Measurements from ENCODE around the gene ITGA7.

DNA sequence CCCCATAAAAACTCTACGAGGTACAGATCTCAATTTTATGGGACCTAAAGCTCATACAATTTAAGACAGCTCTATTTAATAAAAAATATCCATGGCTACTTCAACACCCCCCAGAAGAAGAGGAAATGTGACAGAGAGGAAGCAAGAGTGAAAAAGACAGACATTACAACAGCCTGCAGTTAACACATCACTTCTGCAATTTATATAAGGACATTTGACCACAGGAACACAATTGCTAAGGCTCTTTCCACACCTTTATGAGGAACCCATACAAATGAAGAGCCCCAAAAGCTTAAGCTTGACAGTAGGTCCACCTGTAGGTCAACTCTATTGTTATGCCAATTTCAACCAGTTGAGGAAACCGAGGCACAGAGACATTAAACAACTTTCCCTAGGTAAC lies 65.4 kb downstream of the ITGA7 start:
- TF ChIP-seq, protein P1, sequence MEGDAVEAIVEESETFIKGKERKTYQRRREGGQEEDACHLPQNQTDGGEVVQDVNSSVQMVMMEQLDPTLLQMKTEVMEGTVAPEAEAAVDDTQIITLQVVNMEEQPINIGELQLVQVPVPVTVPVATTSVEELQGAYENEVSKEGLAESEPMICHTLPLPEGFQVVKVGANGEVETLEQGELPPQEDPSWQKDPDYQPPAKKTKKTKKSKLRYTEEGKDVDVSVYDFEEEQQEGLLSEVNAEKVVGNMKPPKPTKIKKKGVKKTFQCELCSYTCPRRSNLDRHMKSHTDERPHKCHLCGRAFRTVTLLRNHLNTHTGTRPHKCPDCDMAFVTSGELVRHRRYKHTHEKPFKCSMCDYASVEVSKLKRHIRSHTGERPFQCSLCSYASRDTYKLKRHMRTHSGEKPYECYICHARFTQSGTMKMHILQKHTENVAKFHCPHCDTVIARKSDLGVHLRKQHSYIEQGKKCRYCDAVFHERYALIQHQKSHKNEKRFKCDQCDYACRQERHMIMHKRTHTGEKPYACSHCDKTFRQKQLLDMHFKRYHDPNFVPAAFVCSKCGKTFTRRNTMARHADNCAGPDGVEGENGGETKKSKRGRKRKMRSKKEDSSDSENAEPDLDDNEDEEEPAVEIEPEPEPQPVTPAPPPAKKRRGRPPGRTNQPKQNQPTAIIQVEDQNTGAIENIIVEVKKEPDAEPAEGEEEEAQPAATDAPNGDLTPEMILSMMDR (conservative IDR thresholded peaks at IDR 0.05; ENCODE audit: low read depth, low read length) = no peak
- TF ChIP-seq EZH2 (IDR thresholded peaks at IDR 0.05; ENCODE audit: borderline replicate concordance, low read depth, low read length, poor library complexity, severe bottlenecking) = no peak
